ENCODE results near the gene B3GALT6. TPM values are rescaled to one million over a fixed set of nuclear protein-coding genes. Genes with fewer than 3 reads are reported as not detected.
A peak's percentile ranks its signal among the peaks of the same experiment; 100 is the strongest.

The B3GALT6 gene
- total and polyA plus RNA-seq, 8 donors = 1.8 to 13.8 (median 7.5) TPM; not detected in 1

DNA sequence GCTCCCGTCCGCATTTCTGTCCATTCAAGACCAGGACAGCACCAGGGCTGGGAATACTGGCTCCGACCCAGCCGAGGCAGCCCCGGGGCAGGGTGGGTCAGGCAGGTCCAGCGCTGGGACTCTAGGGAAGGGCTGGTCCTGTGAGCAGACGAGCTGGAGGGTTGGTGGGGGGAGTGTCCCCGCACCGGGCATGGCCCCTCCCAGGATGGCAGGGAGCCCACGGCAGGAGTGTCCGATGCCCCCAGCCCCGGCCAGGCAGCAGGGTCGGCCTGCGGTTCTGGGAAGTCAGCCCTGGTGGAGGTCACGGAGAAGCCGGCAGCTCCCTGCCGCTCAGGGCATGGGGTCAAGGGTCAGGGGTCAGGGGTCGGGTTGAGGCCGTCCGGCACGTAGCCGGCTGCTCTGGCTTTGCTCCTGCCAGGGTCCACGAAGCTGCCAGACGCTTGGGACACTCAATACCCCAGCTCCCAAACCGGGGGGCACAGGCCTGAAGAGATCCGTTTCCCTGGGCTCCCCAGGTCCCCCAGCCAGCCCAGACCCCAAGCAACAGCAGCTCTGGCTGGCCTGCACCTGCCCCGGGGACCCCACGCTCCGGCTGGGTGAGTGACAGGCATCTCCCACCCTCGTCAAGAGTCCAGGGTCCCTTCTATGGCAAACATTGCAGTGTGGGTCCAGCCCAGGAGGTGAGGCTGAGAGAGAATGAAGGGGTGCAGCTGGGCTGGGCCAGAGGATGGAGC lies 7.7 kb downstream of the B3GALT6 start:
- Histone ChIP-seq H3K4me3 (no peak overlapping the region), H3K36me3 (peaks cover 0 to 12% (median 8%) of the 10 kb centered on the region in 4 donors), H3K9me3 (no peaks in the 10 kb centered on the region), H3K27me3 (peaks cover 0 to 66% (median 41%) of the 10 kb centered on the region in 3 donors), H3K27ac (no peak overlapping the region), H3K4me1 (peaks cover 13 to 38% (median 35%) of the 10 kb centered on the region in 4 donors)
- intact Hi-C loops (cut with DNase I; ENCODE audit: low total_unique reads) = no loop called here
- 29 to 46% (median 35%) methylated on average over 6 to 30 of the region's 30 CpGs for WGBS, 5 donors
- DNase-seq = no peak
- TF ChIP-seq POLR2AphosphoS5 (IDR thresholded peaks at IDR 0.05) (no peak), POLR2A (IDR thresholded peaks at IDR 0.05) (no peak), EP300 (IDR thresholded peaks at IDR 0.05) (no peak)
- TF ChIP-seq, protein P1, sequence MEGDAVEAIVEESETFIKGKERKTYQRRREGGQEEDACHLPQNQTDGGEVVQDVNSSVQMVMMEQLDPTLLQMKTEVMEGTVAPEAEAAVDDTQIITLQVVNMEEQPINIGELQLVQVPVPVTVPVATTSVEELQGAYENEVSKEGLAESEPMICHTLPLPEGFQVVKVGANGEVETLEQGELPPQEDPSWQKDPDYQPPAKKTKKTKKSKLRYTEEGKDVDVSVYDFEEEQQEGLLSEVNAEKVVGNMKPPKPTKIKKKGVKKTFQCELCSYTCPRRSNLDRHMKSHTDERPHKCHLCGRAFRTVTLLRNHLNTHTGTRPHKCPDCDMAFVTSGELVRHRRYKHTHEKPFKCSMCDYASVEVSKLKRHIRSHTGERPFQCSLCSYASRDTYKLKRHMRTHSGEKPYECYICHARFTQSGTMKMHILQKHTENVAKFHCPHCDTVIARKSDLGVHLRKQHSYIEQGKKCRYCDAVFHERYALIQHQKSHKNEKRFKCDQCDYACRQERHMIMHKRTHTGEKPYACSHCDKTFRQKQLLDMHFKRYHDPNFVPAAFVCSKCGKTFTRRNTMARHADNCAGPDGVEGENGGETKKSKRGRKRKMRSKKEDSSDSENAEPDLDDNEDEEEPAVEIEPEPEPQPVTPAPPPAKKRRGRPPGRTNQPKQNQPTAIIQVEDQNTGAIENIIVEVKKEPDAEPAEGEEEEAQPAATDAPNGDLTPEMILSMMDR (IDR thresholded peaks at IDR 0.05) = no peak

DNA sequence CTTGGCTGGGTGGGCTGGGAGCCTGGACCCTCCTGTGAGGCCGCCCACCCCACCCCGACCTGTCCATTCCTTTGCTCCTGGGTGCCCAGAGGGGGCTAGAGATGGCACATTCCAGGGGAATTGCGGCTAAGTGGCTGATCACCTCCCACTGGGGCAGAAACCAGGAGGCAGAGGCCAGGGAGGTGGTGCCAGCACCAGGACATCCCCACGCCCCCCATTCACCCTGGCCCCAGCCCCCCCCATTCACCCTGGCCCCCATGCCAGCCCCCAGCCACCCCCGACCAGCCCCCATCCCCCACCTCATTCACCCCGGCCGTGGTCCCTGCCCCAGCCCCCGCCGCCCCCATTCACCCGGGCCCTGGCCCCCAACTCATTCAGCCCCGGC lies 8.3 kb downstream of the B3GALT6 start:
- H3K4me1 ChIP-seq = peaks cover 13 to 38% (median 35%) of the 10 kb centered on the region in 4 donors
- TF ChIP-seq POLR2AphosphoS5 (IDR thresholded peaks at IDR 0.05) (no peak), POLR2A (IDR thresholded peaks at IDR 0.05) (no peak), EP300 (IDR thresholded peaks at IDR 0.05) (no peak)
- TF ChIP-seq, protein P1 (IDR thresholded peaks at IDR 0.05) = no peak
- no peak for DNase-seq
- peaks cover under 1 to 69% (median 43%) of the 10 kb centered on the region in 3 donors for H3K27me3 ChIP-seq
- no peak overlapping the region for H3K4me3 ChIP-seq
- intact Hi-C loops (cut with DNase I; ENCODE audit: low total_unique reads) = no loop called here
- peaks cover 0 to 7% (median 2%) of the 10 kb centered on the region in 4 donors for H3K36me3 ChIP-seq
- no peak overlapping the region for H3K27ac ChIP-seq
- H3K9me3 ChIP-seq = no peaks in the 10 kb centered on the region
- 48 to 100% (median 72%) methylated on average over 1 to 11 of the region's 11 CpGs for WGBS, 5 donors

DNA sequence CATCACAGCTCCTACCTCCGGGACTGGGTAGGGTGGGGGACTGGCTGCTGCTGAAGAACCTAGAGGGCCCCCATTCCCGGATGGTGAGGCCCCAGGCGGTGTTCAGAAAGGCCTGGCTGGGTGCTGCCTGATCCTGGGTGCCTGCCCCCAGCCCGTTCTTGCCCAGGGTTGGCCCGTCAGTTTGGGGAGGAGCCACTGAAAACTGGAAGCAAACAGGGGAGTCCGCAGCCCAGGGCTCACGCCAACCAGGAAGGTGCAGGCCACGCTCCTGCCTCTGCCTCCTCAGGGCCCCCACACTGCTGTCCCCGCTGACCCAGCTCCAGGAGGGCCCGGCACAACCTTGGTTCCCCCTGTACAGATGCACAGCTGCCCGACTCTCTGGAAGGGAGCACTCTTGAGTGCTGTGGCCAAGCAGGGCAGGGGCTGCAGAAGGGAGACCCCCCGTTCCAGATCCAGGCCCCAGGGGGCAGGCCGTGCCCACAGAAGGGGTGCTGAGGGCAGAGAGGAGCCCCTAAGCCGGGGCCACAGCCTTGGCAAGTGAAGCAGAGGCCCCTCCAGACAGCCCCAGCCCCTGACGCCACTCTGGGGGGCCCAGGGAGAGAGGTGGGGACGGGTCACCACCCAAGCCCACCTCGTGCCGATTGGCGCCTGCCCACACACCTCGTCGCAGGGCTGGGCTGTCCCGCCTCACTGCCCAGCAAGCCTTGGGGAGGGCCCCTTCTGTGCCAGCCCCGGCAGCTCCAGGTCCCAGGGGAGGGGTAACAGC lies 9.0 kb downstream of the B3GALT6 start:
- Histone ChIP-seq H3K9me3 (no peaks in the 10 kb centered on the region), H3K27ac (no peak overlapping the region), H3K4me1 (peaks cover 13 to 43% (median 35%) of the 10 kb centered on the region in 4 donors), H3K27me3 (peaks cover 7 to 76% (median 50%) of the 10 kb centered on the region in 3 donors), H3K36me3 (peaks cover 0 to 3% (median 0%) of the 10 kb centered on the region in 4 donors), H3K4me3 (no peak overlapping the region)
- no peak for TF ChIP-seq EP300 (IDR thresholded peaks at IDR 0.05)
- TF ChIP-seq, protein P1 (IDR thresholded peaks at IDR 0.05) = no peak
- TF ChIP-seq POLR2AphosphoS5 (IDR thresholded peaks at IDR 0.05) = no peak
- TF ChIP-seq POLR2A (IDR thresholded peaks at IDR 0.05) = no peak
- WGBS, 5 donors = 38 to 59% (median 55%) methylated on average over 8 to 23 of the region's 23 CpGs
- DNase-seq = peak in 1 of 2 donors; percentile 68
- intact Hi-C loops (cut with DNase I; ENCODE audit: low total_unique reads) = no loop called here

DNA sequence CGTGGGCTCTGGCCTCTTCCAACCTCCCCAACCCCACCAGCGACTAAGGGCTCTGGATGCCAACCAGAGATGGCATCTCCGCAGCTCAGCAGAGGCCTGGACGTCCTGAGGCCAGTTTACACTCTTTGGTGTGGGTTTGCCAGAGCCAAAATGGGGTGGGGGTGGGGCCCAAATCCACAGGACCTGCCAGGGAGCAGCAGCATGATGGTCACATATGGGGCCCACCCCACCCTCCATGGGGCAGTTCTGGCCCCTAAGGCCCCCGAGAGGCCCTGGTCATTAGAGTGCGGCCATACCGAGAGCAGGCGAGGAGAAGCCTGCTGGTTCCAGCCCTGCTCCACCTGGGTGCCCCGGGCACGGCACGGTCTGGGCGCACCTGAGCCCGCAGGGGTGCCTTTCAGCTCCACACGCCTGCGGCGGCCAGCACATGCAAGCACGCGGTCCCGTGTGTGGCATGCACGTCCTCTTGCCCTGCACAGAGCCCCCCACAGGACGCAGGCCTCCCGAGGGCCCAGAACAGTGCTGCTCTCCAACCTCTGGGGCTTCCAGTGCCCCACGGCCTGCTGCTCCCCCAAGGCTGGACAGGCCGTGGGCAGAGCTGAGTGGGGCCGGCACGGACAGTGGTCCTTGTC lies 9.7 kb downstream of the B3GALT6 start:
- intact Hi-C loops (cut with DNase I; ENCODE audit: low total_unique reads) = no loop called here
- Histone ChIP-seq H3K4me3 (no peak overlapping the region), H3K27ac (no peak overlapping the region), H3K4me1 (peaks cover 19 to 47% (median 37%) of the 10 kb centered on the region in 4 donors), H3K9me3 (no peaks in the 10 kb centered on the region), H3K27me3 (peaks cover 7 to 79% (median 57%) of the 10 kb centered on the region in 3 donors), H3K36me3 (peaks cover 0 to 3% (median 0%) of the 10 kb centered on the region in 4 donors)
- no peak for DNase-seq
- 84 to 91% (median 87%) methylated on average over 16 to 26 of the region's 26 CpGs for WGBS, 5 donors
- TF ChIP-seq POLR2A (IDR thresholded peaks at IDR 0.05) (no peak), EP300 (IDR thresholded peaks at IDR 0.05) (no peak), POLR2AphosphoS5 (IDR thresholded peaks at IDR 0.05) (no peak)
- TF ChIP-seq, protein P1 (IDR thresholded peaks at IDR 0.05) = no peak

Measured in stomach (tissue), 9 donors.